ENCODE data around the gene CFAP53.

CFAP53 gene

DNA sequence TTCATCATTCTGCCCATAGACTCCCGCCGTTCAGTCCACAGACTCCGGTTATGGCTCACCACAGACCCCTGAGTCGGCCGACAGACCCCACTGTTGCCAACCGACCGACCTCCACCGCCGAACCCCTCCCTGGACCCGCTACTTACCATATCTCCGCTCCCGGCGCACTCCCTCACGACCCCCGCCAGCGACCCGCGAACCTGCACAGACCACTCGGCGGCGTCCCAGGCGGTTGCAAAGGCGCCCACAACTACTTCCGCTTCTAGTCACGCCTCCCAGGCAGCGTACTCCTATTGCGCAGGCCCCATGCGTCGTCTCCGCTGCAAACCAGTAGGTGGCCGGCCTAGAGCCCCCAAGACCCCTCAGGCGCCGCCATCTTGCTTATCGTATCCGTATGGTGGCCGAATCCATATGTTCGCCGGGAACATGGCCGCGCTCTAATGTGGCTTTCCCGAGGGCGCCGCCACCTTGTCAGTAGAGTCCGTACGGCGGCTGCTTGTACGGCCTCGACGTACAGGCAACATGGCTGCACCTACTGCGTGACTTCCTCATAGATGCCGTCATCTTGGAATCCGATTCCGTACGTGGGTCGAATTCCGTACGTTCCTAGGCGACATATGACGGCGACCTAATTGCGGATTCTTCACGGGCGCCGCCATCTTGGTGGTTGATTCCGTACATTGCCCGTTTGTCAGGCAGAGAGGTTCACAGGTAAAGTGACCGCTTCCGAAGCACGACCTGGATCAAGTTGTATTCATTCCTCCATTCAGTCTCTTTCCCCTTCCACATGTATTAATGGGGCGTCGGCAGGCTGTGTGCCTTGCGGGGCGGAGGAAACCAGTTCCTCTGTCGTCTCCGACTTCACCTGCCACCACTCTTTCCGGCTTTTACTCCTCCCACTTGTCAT, 21.4 kb upstream of the CFAP53 start, which contains the start of gene CXXC1:
TSS of gene CXXC1 (minus strand) at position 252 of the 907 bp plus-strand sequence. CDS start at position 149, 103 bp downstream.
- peak; percentile 91 for DNase-seq (ENCODE audit: low read depth)

DNA sequence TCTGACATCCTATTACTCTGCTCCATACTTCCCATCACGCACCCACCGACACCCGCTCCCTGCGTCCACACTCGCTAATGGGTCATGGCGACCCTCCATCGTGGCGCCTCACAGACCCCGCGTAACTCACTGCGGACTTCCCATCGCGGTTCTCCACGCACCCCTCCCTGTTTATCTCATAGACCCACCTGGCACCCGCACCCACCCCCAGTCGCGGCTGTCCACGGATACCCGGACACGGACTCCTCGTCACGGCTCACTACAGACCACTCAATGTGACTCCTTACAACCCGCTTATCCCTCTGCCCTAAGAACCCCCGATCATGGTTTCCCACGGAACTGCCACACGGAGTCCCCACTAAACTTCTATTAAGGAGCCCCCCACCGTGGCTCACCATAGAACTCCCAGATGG, 20.7 kb upstream of the CFAP53 start:
- DNase-seq (ENCODE audit: low read depth), result no peak

DNA sequence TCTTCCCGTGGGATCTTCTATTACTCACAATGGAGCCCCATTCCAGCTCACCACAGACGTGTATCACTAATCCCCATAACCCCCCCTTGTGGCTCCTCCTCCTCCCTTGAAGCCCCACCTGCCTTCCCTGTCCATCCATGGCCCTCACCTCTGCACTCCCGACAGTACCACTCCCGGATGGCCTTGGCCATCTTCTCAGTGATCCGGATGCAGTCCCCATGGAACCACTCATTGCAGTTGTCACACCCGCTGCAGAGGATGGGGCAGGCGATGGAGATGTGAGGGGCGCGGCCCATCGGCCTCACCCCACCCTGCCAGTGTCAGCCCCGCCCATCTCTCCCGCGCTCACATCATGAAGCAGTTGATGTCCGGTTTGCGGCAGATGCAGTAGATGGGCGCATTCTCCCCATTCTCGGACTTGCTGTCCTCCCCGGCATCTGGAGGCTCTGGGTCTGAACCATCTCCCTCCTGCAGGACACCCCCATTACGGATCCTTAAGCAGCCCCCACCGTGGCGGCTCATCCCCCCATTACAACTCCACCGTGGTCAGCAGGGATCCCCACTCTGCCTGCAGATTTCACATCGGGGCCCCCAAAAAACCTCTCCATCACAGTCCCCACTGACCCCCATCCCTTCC, 20.2 kb upstream of the CFAP53 start:
- DNase-seq (ENCODE audit: low read depth), result no peak

DNA sequence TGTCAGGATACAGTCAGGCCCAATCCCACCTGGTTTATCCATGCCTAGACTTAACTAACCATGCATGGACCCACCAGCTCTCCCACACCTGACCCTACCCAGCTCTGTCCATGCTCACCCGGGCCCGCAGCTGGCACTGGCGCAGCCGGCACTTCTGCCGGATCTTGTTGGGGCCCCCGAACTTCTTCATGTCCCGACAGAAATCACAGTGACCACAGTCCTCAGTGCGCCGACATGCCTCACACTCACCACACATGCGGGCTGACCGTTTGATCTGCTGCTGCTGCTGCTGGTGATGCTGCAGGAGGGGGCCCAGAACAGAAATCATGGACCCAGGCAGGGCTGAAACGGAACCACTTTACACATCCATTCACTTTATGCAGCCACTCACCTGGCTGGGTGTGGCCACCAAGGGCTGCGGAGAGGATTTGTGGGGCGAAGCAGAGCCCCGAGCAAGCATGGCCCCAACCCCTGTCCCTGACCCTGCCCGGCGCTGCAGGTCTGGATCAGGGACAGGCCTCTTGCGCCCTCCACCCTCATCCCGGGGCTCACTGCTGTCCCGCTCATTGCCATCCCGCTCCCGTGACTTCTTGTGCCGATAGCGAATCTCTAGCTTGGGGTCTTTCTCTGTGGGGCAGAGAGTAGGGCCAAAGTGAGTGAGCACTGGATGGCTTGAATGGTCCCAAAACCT, 19.5 kb upstream of the CFAP53 start:
- no peak for DNase-seq (ENCODE audit: low read depth)

DNA sequence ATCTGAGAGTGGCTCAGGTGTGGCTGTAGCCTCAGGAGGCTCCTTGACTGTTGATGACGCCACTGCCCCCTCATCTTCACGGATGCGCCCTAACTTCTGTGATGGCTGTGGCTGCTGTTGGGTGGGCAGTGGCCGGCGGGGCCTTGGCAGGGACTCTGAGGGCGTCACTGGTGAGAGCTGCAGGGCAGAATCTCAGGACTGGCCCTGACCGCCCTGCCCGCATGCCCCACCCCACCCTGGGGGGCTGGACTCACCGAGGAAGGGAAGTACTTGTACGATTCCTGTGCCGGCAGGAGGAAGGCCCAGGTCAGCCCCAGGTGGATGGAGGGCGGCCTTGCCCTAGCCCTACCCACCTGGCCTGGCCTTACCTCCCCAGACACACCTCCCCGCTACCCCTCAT, 18.8 kb upstream of the CFAP53 start:
- no peak for DNase-seq (ENCODE audit: low read depth)

DNA sequence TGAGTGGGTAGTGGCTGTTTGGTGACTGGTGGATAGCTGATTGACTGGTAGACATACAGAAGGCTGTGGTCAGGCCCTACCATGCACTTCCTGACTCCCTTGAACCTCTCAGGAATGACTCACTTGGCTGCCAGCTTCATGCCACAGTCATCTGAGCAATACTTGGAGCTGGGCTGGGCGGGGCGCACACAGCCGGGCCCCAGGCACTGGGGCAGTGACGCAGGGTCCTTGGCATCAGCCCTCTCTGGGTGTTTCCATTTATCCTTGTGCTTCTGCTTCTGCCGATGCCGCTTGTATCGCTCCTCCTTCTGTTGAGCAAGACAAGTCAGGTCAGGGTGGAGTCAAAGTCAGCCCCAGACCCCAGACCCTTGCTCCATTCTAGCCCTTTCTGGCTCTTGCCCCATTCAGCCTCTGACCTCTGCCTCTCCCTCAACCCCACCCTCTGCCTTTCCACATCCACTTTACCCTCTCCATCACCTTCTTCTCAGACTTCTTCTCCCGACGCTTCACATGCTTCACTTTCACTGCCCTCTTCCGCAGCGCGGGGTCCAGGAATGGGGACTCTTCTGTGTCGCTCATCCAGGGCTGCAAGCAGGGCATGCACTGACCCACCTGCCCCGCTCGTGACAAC, 18.1 kb upstream of the CFAP53 start:
- DNase-seq (ENCODE audit: low read depth), result no peak

DNA sequence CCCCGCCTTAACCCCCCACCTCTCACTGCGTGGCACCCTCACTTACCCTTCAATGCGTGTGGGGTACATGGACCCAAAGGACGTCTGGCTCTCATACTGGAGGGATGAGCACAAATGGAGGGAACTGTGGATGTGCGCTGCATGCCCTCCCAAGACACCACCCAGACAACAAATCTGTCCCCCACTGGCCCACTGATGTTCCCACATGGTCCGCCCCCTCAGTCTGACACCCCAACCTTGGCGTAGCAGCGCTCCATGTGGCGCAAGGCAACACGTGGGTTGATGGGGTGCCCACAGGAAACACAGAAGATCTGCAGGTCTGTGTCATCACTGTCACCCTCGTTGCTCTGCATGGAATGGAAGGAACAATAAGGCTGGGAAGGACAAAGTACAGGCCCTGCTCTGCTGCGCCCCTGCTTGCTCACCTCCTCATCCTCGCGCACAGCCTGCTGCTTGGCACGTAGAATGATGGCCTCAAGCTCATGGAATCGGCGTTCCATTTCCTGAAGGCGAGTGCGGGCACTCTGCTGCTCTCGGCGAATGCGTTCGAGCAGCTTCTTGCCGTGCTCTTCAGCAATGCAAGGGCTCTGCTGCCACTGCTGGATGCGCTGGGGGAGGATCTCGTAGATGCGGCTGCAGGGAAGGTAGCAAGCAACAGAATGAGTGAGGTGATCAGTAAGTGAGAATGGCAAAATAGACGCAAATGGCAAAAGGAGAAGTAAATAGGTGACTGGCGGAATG, 17.3 kb upstream of the CFAP53 start:
- no peak for DNase-seq (ENCODE audit: low read depth)

DNA sequence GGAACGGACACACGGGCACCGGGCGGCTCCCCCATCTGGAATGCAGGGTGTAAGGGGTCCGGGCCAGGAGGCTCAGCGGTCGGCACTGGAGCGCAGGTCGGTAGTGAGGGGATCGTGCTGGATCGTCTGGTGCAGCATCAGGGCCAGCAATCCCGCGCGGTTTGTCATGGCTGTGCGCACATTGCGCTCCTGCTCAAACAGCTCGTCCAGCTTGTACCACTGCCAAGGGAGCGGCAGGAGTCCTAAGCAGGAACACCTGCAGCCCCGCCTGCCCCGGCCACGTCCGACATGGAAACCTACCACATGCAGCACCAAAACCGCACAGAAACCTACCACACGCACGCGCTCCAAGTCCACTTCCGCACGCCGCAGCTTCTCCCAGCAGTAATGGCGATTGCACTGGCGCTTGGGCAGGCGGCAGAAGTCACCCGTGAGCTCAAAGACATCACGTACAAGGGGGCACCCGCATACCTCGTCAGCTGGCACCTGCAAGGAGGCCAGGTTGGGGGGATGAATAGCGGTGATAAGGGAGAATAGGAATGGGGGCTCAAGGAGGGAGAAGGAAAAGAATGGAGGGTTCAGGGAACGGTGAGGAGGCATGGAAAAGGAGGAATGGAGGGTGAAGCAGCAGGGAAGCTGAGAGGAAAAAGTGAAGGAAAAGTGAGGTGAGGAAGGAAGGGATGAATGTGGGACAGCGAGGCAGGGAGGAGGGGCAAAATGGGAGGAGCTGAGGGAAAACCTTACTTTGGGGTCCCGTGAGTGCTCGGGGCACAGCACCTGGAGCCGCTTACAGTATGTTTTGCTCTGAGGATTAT, 16.4 kb upstream of the CFAP53 start:
- no peak for DNase-seq (ENCODE audit: low read depth)

DNA sequence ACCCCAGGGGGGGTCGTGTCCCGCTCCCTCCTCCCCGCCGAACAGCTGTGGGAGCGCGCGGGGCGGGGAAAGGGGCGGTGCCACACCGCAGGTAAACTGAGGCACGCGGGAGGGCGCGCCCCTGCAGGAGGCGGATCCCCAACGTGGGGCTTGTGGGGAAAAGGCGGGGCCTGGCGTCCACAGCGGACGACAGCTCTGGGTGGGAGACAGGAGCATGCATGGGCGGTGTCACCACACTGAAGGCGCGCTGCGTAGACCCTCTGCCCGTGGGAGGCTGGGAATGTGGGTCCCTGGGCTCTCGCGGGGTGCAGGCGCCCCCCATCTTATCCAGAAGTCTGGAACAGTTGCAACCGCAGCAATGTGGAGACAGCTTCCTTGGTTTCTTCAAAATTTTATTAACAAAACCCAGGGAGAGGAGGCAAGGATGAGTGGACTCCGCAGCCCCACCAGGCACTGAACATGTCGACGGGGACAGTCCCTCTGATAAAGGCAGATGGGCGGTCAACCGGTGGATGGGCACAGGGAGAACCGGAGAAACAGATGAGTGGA, 15.8 kb upstream of the CFAP53 start:
- no peak for DNase-seq (ENCODE audit: low read depth)

DNA sequence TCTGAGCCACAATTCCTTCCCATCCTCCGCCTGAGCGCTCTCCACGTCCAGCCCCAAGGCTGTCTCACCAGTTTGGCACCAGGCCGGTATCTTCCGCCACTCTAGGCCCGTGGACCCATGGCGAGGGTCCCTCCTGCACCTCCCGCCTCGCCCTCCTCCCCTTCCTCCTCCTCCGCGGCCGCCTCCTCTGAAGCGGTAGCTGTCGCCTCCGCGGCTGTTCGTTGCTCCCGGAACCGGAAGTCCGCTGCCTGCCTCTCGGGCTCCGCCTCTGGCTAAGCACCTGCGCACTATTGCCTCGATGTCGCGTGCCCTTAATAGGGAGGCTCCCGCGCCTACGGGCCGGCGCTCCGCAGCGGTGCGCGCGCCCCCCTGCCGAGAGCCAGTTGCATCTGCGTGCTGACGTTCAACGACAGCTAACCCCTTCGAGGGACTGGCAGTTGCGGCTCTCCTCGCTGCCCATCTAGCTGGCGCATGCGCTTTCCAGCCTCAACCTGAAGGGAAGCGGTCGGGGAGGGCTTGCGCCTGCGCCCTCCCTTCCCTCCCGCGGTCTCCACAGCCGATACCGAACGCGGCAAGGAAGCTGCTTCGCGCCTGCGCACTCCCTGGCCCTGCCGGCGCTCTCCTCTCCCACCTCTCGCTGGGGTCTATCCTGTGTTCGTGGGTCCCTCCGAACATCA, 15.1 kb upstream of the CFAP53 start, which contains the start of gene MBD1:
TSS of gene MBD1 (minus strand) at position 229 of the 677 bp plus-strand sequence. CDS start 1,531 bp downstream, outside the sequence.
- peak; percentile 83 for DNase-seq (ENCODE audit: low read depth)

DNA sequence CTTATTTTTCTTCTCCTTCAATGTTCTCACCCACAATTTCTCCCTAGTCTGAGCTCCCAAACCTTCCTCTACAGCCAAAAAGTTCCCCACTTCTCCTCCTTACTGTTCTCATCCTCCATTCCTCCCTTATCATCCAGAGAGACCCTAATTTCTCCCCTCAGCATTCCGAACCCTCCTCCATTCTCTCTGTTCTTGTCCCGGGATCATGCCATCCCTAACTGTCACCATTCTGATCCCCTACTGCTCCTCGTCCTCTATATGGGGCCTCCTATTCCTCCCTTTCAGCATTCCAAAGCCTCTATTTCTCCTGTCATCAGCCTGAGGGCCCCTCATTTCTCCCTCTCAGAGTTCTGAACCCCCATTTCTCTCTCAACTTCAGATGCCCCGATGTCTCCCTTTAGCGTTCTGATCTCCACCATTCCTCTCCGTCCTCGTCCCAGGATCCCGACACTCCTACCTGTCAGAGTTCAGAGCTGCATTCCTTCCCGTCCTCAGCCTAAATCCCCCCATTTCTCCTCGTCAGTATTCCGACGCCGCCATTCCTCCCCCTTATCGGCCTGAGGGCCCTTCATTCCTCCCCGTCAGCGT, 14.5 kb upstream of the CFAP53 start:
- no peak for DNase-seq (ENCODE audit: low read depth)

DNA sequence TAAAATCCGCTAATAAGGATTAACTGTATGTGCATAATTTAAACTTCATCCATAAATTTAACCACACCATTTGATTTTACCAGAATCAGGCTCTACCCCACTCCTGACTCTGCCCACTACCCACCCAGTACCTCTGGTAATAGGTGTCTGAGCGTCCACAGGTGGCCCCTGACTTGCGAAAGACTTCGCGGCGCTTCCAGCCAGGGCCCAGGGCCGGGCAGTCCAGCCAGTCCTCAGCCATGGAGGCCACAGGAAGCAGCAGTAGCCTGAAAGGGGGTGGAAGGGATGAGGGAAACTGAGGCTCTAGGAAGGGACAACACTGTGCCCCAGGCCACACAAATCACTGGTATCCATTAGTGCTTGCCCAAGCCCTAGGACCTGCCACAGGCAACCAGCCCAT, 13.5 kb upstream of the CFAP53 start:
- DNase-seq (ENCODE audit: low read depth), result no peak

DNA sequence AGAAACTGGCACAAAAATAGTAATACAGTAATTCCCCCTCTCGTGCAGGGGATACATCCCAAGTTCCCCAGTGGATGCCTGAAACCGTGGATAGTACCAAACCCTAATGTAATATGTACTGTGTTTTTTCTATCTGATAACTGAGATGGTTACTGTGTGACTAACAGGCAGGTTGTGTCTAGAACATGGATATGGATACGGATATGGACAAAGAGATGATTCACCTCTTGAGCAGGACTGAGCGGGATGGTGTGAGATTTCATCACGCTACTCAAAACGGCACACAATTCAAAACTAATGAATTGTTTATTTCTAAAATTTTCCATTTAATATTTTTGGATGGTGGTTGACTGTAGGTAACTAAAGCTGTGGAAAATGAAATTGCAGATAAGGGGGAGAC, 11.6 kb upstream of the CFAP53 start:
- DNase-seq (ENCODE audit: low read depth), result no peak

DNA sequence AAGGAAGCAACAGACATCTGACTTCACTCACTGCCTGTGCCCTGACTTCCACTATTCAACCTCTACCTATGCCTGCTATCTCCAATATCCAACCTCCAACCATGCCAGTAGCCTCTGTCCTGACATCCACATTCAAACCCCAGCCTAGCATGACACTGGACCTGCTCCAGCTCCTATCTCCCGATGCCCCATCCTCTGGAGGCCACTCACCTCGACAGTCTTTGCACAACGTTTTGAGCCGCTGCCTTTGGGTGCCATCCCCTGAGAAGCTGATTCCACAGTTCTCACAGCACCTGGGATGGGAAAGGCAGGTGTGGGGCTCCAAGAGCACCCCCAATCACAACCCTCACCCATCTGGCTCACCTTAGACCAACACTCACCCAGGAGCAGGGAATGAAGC, 10.2 kb upstream of the CFAP53 start:
- DNase-seq (ENCODE audit: low read depth), result no peak

DNA sequence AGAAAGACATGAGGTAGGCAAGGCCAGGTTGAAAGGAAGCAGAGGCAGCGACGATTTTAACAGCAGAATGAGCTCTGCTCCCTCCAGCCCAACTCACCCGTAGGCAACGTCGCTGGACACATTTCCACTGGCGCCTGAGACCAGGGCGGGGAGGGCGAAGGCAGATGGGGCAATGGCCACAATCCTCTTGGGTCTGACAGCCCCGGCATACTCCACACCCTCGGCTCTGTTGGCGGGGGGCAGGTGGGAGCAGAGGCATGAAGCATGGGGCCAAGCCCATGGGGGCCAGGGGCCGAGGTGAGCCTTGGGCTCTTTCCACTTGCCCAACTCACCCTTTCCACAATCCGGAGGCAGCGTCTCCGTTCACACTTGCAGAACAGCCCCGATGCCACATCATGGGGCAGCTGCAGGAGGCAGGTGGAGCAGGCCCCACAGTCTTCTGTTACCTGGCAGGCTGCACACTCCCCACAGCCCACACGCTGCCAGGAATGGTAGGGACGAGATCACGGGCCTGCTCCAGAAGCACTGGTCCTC, 9.3 kb upstream of the CFAP53 start:
- DNase-seq (ENCODE audit: low read depth), result no peak

DNA sequence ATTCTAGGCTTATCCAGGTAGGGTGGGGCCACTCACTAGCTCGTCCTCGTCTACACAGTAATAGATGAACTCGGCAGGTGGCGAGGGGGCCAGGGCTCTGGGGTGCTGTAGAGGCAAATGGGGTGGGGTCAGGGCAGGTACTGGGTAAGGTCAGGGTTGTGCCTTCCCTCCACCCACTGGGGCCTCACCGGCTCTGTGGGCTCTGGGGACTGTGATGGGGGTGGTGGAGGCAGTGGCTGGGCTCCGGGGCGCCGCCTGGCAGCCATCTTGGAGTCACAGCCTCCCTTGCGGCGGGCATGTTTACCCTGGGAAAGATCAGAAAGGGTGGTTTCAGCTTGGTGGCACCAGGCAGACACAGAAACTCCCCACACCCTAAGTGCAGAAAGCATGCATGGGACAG, 8.6 kb upstream of the CFAP53 start:
- DNase-seq (ENCODE audit: low read depth), result no peak

DNA sequence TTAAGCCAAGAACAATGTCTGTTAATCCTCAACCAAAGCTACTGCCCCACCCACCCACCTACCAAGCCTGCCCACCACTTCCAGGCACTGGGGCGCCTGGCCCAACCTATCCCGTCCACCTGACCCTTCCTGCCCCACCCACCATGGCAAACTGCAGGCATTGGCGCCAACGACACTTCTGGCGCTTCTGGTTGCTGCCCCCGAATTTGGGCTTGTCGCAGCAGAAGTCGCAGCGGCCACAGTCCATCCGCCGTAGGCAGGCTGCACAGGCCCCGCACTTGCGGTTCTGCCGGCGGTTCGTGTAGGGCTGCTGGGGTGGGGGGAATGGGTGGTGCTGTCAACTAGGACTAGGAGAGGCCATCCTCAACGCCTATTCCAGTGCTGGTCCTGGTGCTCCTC, 7.7 kb upstream of the CFAP53 start:
- DNase-seq (ENCODE audit: low read depth), result no peak

DNA sequence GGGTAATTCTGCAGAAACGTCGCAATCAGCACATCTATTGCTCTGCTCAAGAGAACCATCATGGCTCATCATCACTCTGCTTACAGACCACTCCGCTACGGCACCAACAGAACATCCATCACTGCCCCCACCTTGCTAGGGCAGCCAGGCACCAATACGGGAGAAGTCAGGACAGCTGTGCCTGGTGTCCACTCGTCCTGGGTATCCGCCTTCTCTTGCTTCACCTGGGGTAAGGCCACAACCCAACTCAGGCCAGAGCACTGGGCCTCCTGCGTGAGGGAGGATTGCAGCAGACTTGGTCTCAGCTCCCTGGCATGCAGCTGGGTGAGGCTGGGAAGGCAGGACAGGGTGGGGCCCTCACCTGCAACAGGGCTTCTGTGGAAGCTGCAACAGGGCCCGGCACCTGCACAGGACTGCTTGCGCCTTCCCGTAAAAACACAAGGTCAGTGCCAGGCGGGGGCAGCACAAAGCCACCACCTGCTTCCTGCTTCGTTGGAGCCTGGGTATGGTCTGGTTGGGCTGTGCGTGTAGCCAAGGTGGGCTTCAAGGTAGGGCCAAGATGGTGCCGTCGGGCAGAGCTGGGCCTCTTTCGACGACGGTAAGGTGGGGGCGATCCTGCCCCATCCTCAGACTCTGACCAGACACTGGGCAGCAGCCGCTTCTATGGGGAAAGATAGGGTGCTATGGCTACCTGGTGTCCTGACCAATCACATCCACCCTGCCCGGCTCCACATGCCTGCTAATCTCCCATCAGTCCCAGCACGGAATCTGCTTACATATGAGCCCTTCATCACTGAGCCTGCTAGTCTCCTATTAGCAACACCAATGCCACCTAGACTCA, 7.1 kb upstream of the CFAP53 start:
- DNase-seq (ENCODE audit: low read depth), result no peak

Data from HS-27A (cell line).